ENCODE measurements around the gene CA12.

DNA sequence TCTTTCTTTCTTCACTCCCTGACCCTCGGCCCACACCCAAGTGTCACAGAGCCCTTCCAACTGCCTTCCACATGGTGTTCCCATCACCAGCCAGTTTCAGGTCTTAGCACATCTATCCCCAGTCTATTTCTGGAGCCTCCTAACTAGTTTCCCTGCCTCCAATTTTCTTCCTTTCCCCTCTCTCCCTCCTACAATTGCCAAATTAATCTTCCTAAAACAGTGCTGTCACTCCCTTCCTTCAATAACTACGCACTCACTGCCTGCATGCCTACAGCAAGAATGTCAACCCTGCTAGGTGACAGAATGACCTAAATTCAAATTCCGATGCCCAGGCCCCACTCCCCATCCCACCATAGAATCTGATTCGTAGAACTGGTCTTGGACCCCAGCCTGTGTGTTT is 36.1 kb upstream of the CA12 start:
- no peak for TF ChIP-seq EZH2 (IDR thresholded peaks at IDR 0.05; ENCODE audit: borderline replicate concordance, low read depth, low read length, severe bottlenecking)
- TF ChIP-seq, protein P1, sequence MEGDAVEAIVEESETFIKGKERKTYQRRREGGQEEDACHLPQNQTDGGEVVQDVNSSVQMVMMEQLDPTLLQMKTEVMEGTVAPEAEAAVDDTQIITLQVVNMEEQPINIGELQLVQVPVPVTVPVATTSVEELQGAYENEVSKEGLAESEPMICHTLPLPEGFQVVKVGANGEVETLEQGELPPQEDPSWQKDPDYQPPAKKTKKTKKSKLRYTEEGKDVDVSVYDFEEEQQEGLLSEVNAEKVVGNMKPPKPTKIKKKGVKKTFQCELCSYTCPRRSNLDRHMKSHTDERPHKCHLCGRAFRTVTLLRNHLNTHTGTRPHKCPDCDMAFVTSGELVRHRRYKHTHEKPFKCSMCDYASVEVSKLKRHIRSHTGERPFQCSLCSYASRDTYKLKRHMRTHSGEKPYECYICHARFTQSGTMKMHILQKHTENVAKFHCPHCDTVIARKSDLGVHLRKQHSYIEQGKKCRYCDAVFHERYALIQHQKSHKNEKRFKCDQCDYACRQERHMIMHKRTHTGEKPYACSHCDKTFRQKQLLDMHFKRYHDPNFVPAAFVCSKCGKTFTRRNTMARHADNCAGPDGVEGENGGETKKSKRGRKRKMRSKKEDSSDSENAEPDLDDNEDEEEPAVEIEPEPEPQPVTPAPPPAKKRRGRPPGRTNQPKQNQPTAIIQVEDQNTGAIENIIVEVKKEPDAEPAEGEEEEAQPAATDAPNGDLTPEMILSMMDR (IDR thresholded peaks at IDR 0.05; ENCODE audit: borderline replicate concordance, extremely low read depth, low read length, poor library complexity, severe bottlenecking), result no peak

Measured in DND-41 (cell line).